ENCODE data around the gene NABP1.

- TF ChIP-seq CTCF (IDR thresholded peaks at IDR 0.05; ENCODE audit: borderline replicate concordance, extremely low read depth, low read length, poor library complexity, severe bottlenecking) (no peak), EZH2 (IDR thresholded peaks at IDR 0.05; ENCODE audit: borderline replicate concordance, low read depth, low read length, severe bottlenecking) (no peak)
Observed at GRCh38 chr2:191656792-191657191, 21.1 kb upstream of the NABP1 start.
